HCT116 (cell line): ENCODE data around the gene SLC44A1. TPM values are rescaled to one million over a fixed set of nuclear protein-coding genes. Genes with fewer than 3 reads are reported as not detected.

Experiments used
- ATAC-seq: fragments of 200-7000 bp; cut with Tn5 transposase; 2 replicates; pipeline ENCODE4 v1.9.1; 2020; ENCODE audit warnings: mild to moderate bottlenecking, moderate library complexity
- BruUV-seq: library from RNA; stranded (reverse); fragments of 400-500 nt; replicated peaks from 2 replicates; lab custom pipeline; 2021; lab: Mats Ljungman, UMichigan
- CTCF ChIA-PET: fragments of 300-600 bp; sonication (Branson Sonifier 250); formaldehyde crosslinking; loops from one replicate; lab custom pipeline; 2021; ENCODE audit warnings: antibody characterized with exemption; lab: Charles Lee
- POLR2A ChIA-PET: fragments of 300-600, 350-600 bp; sonication (Branson Sonifier 250); formaldehyde crosslinking; loops from one replicate; lab custom pipeline; 2021; ENCODE audit warnings: antibody characterized with exemption; lab: Charles Lee
- RAD21 ChIA-PET, 2 experiments: fragments of 300-600 bp; sonication (Branson Sonifier 250); formaldehyde crosslinking; loops; one replicate each; lab custom pipeline; 2023; ENCODE audit warnings: low total read pairs in 2 of 2; ENCODE audit not compliant: uncharacterized antibody in 2 of 2, unreplicated experiment in 2 of 2, low non-redundant PET in 1 of 2; lab: Charles Lee
- DNase-seq: peaks from one replicate; pipeline ENCODE4 v3.0.0-alpha.2; 2010; ENCODE audit warnings: low read depth, low spot score
- H2AFZ ChIP-seq: fragments of 200-600 bp; shearing (Covaris generic), sonication (generic); 2 replicates; pipeline ENCODE4 v1.6.1; 2017; ENCODE audit warnings: low read depth, mixed run types, mixed read lengths, antibody characterized with exemption, low read length; ENCODE audit not compliant: poor library complexity, severe bottlenecking
- H3K27ac ChIP-seq: 2 replicates; pipeline ENCODE4 v1.5.1; 2012; ENCODE audit warnings: low read depth, low read length
- H3K27me3 ChIP-seq: fragments of 200-600 bp; sonication (generic); 2 replicates; pipeline ENCODE4 v1.6.1; 2016; ENCODE audit warnings: mixed run types, low read length, mixed read lengths; ENCODE audit not compliant: insufficient read depth
- H3K36me3 ChIP-seq, 2 experiments: fragments of 200-500 bp in 1 of 2; fragments of 200-600 bp in 1 of 2; sonication (Bioruptor generic) in 1 of 2; sonication (generic) in 1 of 2; 2 replicates each; pipeline versions ENCODE4 v1.5.1 to v1.6.1; 2014 to 2016; ENCODE audit warnings: low read length in 2 of 2, inconsistent platforms in 1 of 2, mixed read lengths in 1 of 2, mixed run types in 1 of 2; ENCODE audit not compliant: insufficient read depth in 2 of 2, control insufficient read depth in 1 of 2
- H3K4me1 ChIP-seq, 2 experiments: fragments of 200-600 bp in 1 of 2; sonication (generic) in 1 of 2; 2 replicates each; pipeline versions ENCODE4 v1.5.1 to v1.6.1; 2012 to 2017; ENCODE audit warnings: low read length in 2 of 2, inconsistent platforms in 1 of 2, mild to moderate bottlenecking in 1 of 2, mixed read lengths in 1 of 2, mixed run types in 1 of 2, moderate library complexity in 1 of 2; ENCODE audit not compliant: insufficient read depth in 2 of 2, control insufficient read depth in 1 of 2
- H3K4me2 ChIP-seq: fragments of 200-600 bp; sonication (generic); 2 replicates; pipeline ENCODE4 v1.6.1; 2017; ENCODE audit warnings: mixed run types, low read length, mixed read lengths
- H3K4me3 ChIP-seq, 2 experiments: fragments of 200-600 bp in 1 of 2; sonication (generic) in 1 of 2; replicated peaks in 1 of 2; 2 replicates each; pipeline ENCODE4 v1.5.1; 2011 to 2016; ENCODE audit warnings: low read length in 2 of 2, control low read depth in 1 of 2, low read depth in 1 of 2, mild to moderate bottlenecking in 1 of 2, mixed read lengths in 1 of 2, mixed run types in 1 of 2
- H3K79me2 ChIP-seq: fragments of 200-600 bp; sonication (generic); 2 replicates; pipeline ENCODE4 v1.6.1; 2017; ENCODE audit warnings: mild to moderate bottlenecking, mixed run types, low read length, moderate library complexity, mixed read lengths; ENCODE audit not compliant: insufficient read depth
- H3K9ac ChIP-seq: fragments of 200-600 bp; sonication (generic); 2 replicates; pipeline ENCODE4 v1.6.1; 2016; ENCODE audit warnings: low read length, mixed read lengths
- H3K9me2 ChIP-seq: fragments of 200-600 bp; sonication (generic), shearing (Covaris generic); 2 replicates; pipeline ENCODE4 v1.6.1; 2017; ENCODE audit warnings: mixed run types, mild to moderate bottlenecking, moderate library complexity; ENCODE audit not compliant: insufficient read depth
- H3K9me3 ChIP-seq, 2 experiments: fragments of 200-500 bp in 1 of 2; fragments of 200-600 bp in 1 of 2; sonication (Bioruptor generic) in 1 of 2; sonication (generic) in 1 of 2; 2 replicates each; pipeline ENCODE4 v1.6.1; 2014 to 2017; ENCODE audit warnings: low read length in 2 of 2, mixed read lengths in 2 of 2, inconsistent platforms in 1 of 2, low read depth in 1 of 2, mild to moderate bottlenecking in 1 of 2, mixed run types in 1 of 2, moderate library complexity in 1 of 2; ENCODE audit not compliant: control insufficient read depth in 1 of 2, insufficient read depth in 1 of 2
- H4K20me1 ChIP-seq: fragments of 200-600 bp; sonication (generic), shearing (Covaris generic); 2 replicates; pipeline ENCODE4 v1.6.1; 2017; ENCODE audit warnings: mixed run types, mild to moderate bottlenecking, moderate library complexity; ENCODE audit not compliant: insufficient read depth
- CEBPB ChIP-seq: IDR thresholded peaks from 2 replicates; pipeline ENCODE4 v1.6.1; 2012; ENCODE audit warnings: low read depth
- CTCF ChIP-seq, 3 experiments: fragments of 200-600 bp in 1 of 3; sonication (generic) in 1 of 3; IDR thresholded peaks in 2 of 3; conservative IDR thresholded peaks in 1 of 3; 2 replicates each; pipeline ENCODE4 v1.5.1; 2012 to 2017; ENCODE audit warnings: low read depth in 2 of 3, low read length in 2 of 3, antibody characterized with exemption in 1 of 3, borderline replicate concordance in 1 of 3, control low read depth in 1 of 3, mild to moderate bottlenecking in 1 of 3, mixed read lengths in 1 of 3, mixed run types in 1 of 3, moderate library complexity in 1 of 3; ENCODE audit not compliant: insufficient read depth in 1 of 3
- EGR1 ChIP-seq: IDR thresholded peaks from 2 replicates; pipeline ENCODE4 v1.6.1; 2012; ENCODE audit warnings: low read depth
- ELF1 ChIP-seq: IDR thresholded peaks from 2 replicates; pipeline ENCODE4 v1.6.1; 2012; ENCODE audit warnings: low read depth, borderline replicate concordance
- EZH2 ChIP-seq: fragments of 200-600 bp; sonication (generic); IDR thresholded peaks from 2 replicates; pipeline ENCODE4 v1.6.1; 2017; ENCODE audit warnings: antibody characterized with exemption, mixed run types
- POLR2AphosphoS5 ChIP-seq: IDR thresholded peaks from 2 replicates; pipeline ENCODE4 v1.6.1; 2011; ENCODE audit warnings: mild to moderate bottlenecking, low read depth, low read length, moderate library complexity
- RAD21 ChIP-seq: IDR thresholded peaks from 2 replicates; pipeline ENCODE4 v1.6.1; 2012; ENCODE audit warnings: low read depth, mild to moderate bottlenecking
- SRF ChIP-seq: IDR thresholded peaks from 2 replicates; pipeline ENCODE4 v1.6.1; 2012; ENCODE audit warnings: low read depth
- ZBTB33 ChIP-seq: IDR thresholded peaks from 2 replicates; pipeline ENCODE4 v1.6.1; 2011; ENCODE audit warnings: mild to moderate bottlenecking, low read length, moderate library complexity; ENCODE audit not compliant: insufficient replicate concordance; ENCODE audit errors: extremely low read depth
- ZNF274 ChIP-seq: fragments of 200-500 bp; sonication (Bioruptor generic); IDR thresholded peaks from 2 replicates; pipeline ENCODE4 v1.6.1; 2014; ENCODE audit warnings: mild to moderate bottlenecking, low read depth, low read length, inconsistent platforms
- intact Hi-C: fragments of 100-400 bp; cut with micrococcal nuclease; formaldehyde crosslinking; loops from 2 replicates; pipeline ENCODE4 v1.10.0; 2022
- total RNA-seq: library from RNA; stranded (reverse); gene quantifications from one replicate; pipeline ENCODE4 v1.2.1, GENCODE V29; 2021; ENCODE audit not compliant: unreplicated experiment

SLC44A1 gene
- total RNA-seq, 1 experiment from 2014 or later = 44.1 TPM

- H3K9ac ChIP-seq = no peak overlapping the region
- peak overlapping the region; percentile 12 for H3K4me2 ChIP-seq
- peak; percentile 50 for DNase-seq
- H4K20me1 ChIP-seq = no peaks in the 10 kb centered on the region
- H3K36me3 ChIP-seq = no peaks in the 10 kb centered on the region
- H3K4me1 ChIP-seq = no peaks in the 10 kb centered on the region
- POLR2A ChIA-PET = no interaction called here
- H3K27ac ChIP-seq = no peak overlapping the region
- peak overlapping the region; percentile 47 for H2AFZ ChIP-seq
- no peak overlapping the region for H3K4me3 ChIP-seq
- no peaks in the 10 kb centered on the region for H3K9me2 ChIP-seq
- intact Hi-C loops = loop anchor here (1.0 to 10.0 kb wide), 6 partner anchors 170 to 634 kb away; partner anchors contain the start of gene SLC44A1
- RAD21 ChIA-PET = no interaction called here
- H3K27me3 ChIP-seq = no peaks in the 10 kb centered on the region
- TF ChIP-seq POLR2AphosphoS5 = no peak
- TF ChIP-seq CTCF (IDR thresholded peaks at IDR 0.05 in 2 of 3, conservative IDR thresholded peaks at IDR 0.05 in 1 of 3; ENCODE audit: borderline replicate concordance in 1 of 3, insufficient read depth in 1 of 3, low read depth in 2 of 3, low read length in 2 of 3) = peak; percentile 74 to 95 (median 76)
- TF ChIP-seq RAD21 = peak; percentile 95
- TF ChIP-seq ZNF274 = no peak
- TF ChIP-seq, all 23 proteins: peak for 2
- H3K9me3 ChIP-seq = no peaks in the 10 kb centered on the region
- CTCF ChIA-PET = interaction anchor here (0.5 to 1.9 kb wide), 4 partner anchors 256 to 635 kb away, joined by 3 to 7 read pairs (median 4); no protein-coding TSS in a partner anchor
- no TSS peak for BruUV-seq
- no peaks in the 10 kb centered on the region for H3K79me2 ChIP-seq
- ATAC-seq = peak; percentile 90
Measured at GRCh38 chr9:105414947-105415661, 170.7 kb downstream of the SLC44A1 start.

DNA sequence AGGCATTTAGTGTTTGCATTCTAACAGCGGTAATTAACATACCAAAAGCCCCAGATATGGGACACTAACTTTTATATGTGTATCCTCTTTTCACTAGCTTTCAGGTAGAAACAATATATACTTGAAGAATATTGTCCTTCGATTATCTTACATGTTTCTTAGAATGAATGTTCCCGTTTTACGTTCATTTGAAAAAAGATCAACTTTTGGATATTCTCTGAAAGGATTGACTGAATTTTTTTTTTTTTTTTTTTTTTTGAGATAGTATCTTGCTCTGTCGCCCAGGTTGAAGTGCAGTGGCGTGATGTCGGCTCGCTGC is 171.2 kb downstream of the SLC44A1 start:
- intact Hi-C loops = loop anchor here (1.0 to 10.0 kb wide), 6 partner anchors 171 to 635 kb away; partner anchors contain the start of gene SLC44A1
- H3K36me3 ChIP-seq = no peaks in the 10 kb centered on the region
- no peaks in the 10 kb centered on the region for H3K4me1 ChIP-seq
- no peak for TF ChIP-seq EGR1
- no peak for TF ChIP-seq ELF1
- TF ChIP-seq CEBPB = no peak
- no peak for TF ChIP-seq EZH2
- TF ChIP-seq ZBTB33 = no peak
- no peak for TF ChIP-seq RAD21
- TF ChIP-seq SRF = no peak
- H3K27ac ChIP-seq = no peak overlapping the region
- H3K4me2 ChIP-seq = peak overlapping the region; percentile 12; the same call in 1 of the 2 replicates
- H4K20me1 ChIP-seq = no peaks in the 10 kb centered on the region
- no peaks in the 10 kb centered on the region for H3K9me2 ChIP-seq
- peak overlapping the region; percentile 47 for H2AFZ ChIP-seq
- CTCF ChIA-PET = interaction anchor here (0.7 to 1.9 kb wide), 4 partner anchors 256 to 635 kb away, joined by 3 to 7 read pairs (median 4); no protein-coding TSS in a partner anchor
- POLR2A ChIA-PET = no interaction called here
- DNase-seq (no peak), ATAC-seq (no peak)
- H3K27me3 ChIP-seq = no peaks in the 10 kb centered on the region
- H3K9ac ChIP-seq = no peak overlapping the region
- no peak overlapping the region for H3K4me3 ChIP-seq
- no peaks in the 10 kb centered on the region for H3K79me2 ChIP-seq
- H3K9me3 ChIP-seq = no peaks in the 10 kb centered on the region
- RAD21 ChIA-PET = interaction anchor here in 1 of 2 experiments (0.7 kb wide), 1 partner anchor 50 kb away, joined by 3 read pairs; no protein-coding TSS in a partner anchor
- no TSS peak for BruUV-seq
